HG03045 (cell line): ENCODE results near the gene SLX4.

Experiments used
- ATAC-seq: cut with Tn5 transposase; IDR thresholded peaks from one replicate; pipeline ENCODE4 v1.9.1; 2021; ENCODE audit warnings: mild to moderate bottlenecking, moderate library complexity; ENCODE audit not compliant: unreplicated experiment

Gene SLX4

GRCh38 chr16:3602320-3602653 lies 9.1 kb downstream of the SLX4 start:
- ATAC-seq, result no peak

- no peak for ATAC-seq
These were observed 9.6 kb downstream of the SLX4 start for GRCh38 chr16:3601614-3602319.

GRCh38 chr16:3599922-3600321 lies 11.5 kb downstream of the SLX4 start:
- ATAC-seq, result no peak

- ATAC-seq, result no peak
These were observed 12.3 kb downstream of the SLX4 start for GRCh38 chr16:3599121-3599520.

GRCh38 chr16:3598236-3598635 lies 13.2 kb downstream of the SLX4 start:
- ATAC-seq, result no peak

- ATAC-seq, result no peak
These were observed 13.7 kb downstream of the SLX4 start for GRCh38 chr16:3597676-3598075.

GRCh38 chr16:3597226-3597625 lies 14.2 kb downstream of the SLX4 start:
- no peak for ATAC-seq

GRCh38 chr16:3596101-3596861 lies 15.1 kb downstream of the SLX4 start:
- ATAC-seq, result no peak

- ATAC-seq, result no peak
These were observed 15.8 kb downstream of the SLX4 start for GRCh38 chr16:3595521-3596021.

- no peak for ATAC-seq
These were observed 16.3 kb downstream of the SLX4 start for GRCh38 chr16:3595110-3595486.

- ATAC-seq, result no peak
These were observed 16.9 kb downstream of the SLX4 start for GRCh38 chr16:3594316-3595109.

GRCh38 chr16:3592559-3592958 lies 18.8 kb downstream of the SLX4 start:
- no peak for ATAC-seq

GRCh38 chr16:3591991-3592390 lies 19.4 kb downstream of the SLX4 start:
- no peak for ATAC-seq

- no peak for ATAC-seq
These were observed 20.0 kb downstream of the SLX4 start for GRCh38 chr16:3591436-3591803.

GRCh38 chr16:3590736-3591435 lies 20.5 kb downstream of the SLX4 start:
- no peak for ATAC-seq

- ATAC-seq, result no peak
These were observed 21.3 kb downstream of the SLX4 start for GRCh38 chr16:3589991-3590701.

- ATAC-seq, result no peak
These were observed 21.9 kb downstream of the SLX4 start for GRCh38 chr16:3589441-3589921.

- ATAC-seq, result no peak
These were observed 22.4 kb downstream of the SLX4 start for GRCh38 chr16:3589001-3589400.

- ATAC-seq, result no peak
These were observed 23.8 kb downstream of the SLX4 start for GRCh38 chr16:3587547-3588110.

GRCh38 chr16:3584412-3584811 lies 27.0 kb downstream of the SLX4 start:
- ATAC-seq, result no peak
